HepG2 (cell line): ENCODE data around the gene ZNF345. TPM values are rescaled to one million over a fixed set of nuclear protein-coding genes. Genes with fewer than 3 reads are reported as not detected.

Experiments
- ATAC-seq: fragments of 200-7000 bp; cut with Tn5 transposase; 3 replicates; pipeline ENCODE4 v1.9.1; 2020; ENCODE audit warnings: mild to moderate bottlenecking, moderate library complexity
- BruUV-seq: library from RNA; stranded (reverse); fragments of 400-500 nt; replicated peaks from 2 replicates; lab custom pipeline; 2021; lab: Mats Ljungman, UMichigan
- CTCF ChIA-PET: fragments of 300-600 bp; formaldehyde crosslinking; extraction: SDS; loops from one replicate; lab custom pipeline; 2021; ENCODE audit warnings: low total read pairs, inconsistent platforms, low intra/inter-chr PET ratio; lab: Yijun Ruan, JAX
- POLR2A ChIA-PET: fragments of 350-600 bp; sonication (Branson Sonifier 250); formaldehyde crosslinking; loops from one replicate; lab custom pipeline; 2020; ENCODE audit warnings: antibody characterized with exemption, inconsistent platforms; lab: Yijun Ruan, JAX
- DNase-seq: peaks from one replicate; pipeline ENCODE4 v3.0.0-alpha.2; 2015; ENCODE audit warnings: low spot score
- FAIRE-seq: peaks from 3 replicates; lab custom pipeline; 2011; peaks lifted over from hg19 to GRCh38; lab: Jason Lieb, UNC
- H2AFZ ChIP-seq: one replicate; pipeline ENCODE4 v1.6.1; 2011; ENCODE audit warnings: low read length, inconsistent platforms
- H3K27ac ChIP-seq: fragments of 300-600 bp; 3 replicates; pipeline ENCODE4 v1.8.0; 2011; ENCODE audit warnings: mixed run types, mild to moderate bottlenecking, mixed read lengths, low read length, inconsistent platforms; ENCODE audit not compliant: insufficient read depth; ENCODE audit errors: extremely low read length
- H3K27me3 ChIP-seq, 2 experiments: fragments of 200-600 bp in 1 of 2; 2 replicates in 1 of 2; 3 replicates in 1 of 2; pipeline versions ENCODE4 v1.6.0 to v1.8.0; 2011; ENCODE audit warnings: low read length in 2 of 2, mild to moderate bottlenecking in 2 of 2, moderate library complexity in 2 of 2, inconsistent platforms in 1 of 2; ENCODE audit not compliant: insufficient read depth in 2 of 2, control insufficient read depth in 1 of 2
- H3K36me3 ChIP-seq, 2 experiments: fragments of 200-600 bp in 1 of 2; replicated peaks in 1 of 2; 2 replicates in 1 of 2; 3 replicates in 1 of 2; pipeline versions ENCODE4 v1.5.1 to v1.8.0; 2011; ENCODE audit warnings: low read length in 2 of 2, inconsistent platforms in 1 of 2; ENCODE audit not compliant: insufficient read depth in 2 of 2, control insufficient read depth in 1 of 2
- H3K4me1 ChIP-seq: 2 replicates; pipeline ENCODE4 v1.5.1; 2012; ENCODE audit warnings: low read length, inconsistent platforms; ENCODE audit not compliant: insufficient read depth
- H3K4me2 ChIP-seq: 2 replicates; pipeline ENCODE4 v1.6.0; 2011; ENCODE audit warnings: low read depth, low read length, inconsistent platforms
- H3K4me3 ChIP-seq, 3 experiments: fragments of 200-600 bp in 1 of 3; sonication (generic), shearing (Covaris generic) in 1 of 3; replicated peaks in 1 of 3; 2 replicates each; pipeline ENCODE4 v1.5.1; 2011 to 2016; ENCODE audit warnings: low read length in 3 of 3, inconsistent platforms in 2 of 3, low read depth in 2 of 3, mild to moderate bottlenecking in 2 of 3, control low read depth in 1 of 3, mixed read lengths in 1 of 3; ENCODE audit not compliant: insufficient read depth in 1 of 3
- H3K79me2 ChIP-seq: one replicate; pipeline ENCODE4 v1.6.1; 2011; ENCODE audit warnings: low read length, inconsistent platforms; ENCODE audit not compliant: insufficient read depth
- H3K9ac ChIP-seq: 2 replicates; pipeline ENCODE4 v1.6.0; 2011; ENCODE audit warnings: mild to moderate bottlenecking, low read depth, low read length, inconsistent platforms; ENCODE audit not compliant: insufficient read depth
- H3K9me3 ChIP-seq: 2 replicates; pipeline ENCODE4 v1.5.1; 2012; ENCODE audit warnings: mild to moderate bottlenecking, low read length
- H4K20me1 ChIP-seq: 2 replicates; pipeline ENCODE4 v1.6.0; 2011; ENCODE audit warnings: inconsistent platforms, mild to moderate bottlenecking, low read length, moderate library complexity; ENCODE audit not compliant: insufficient read depth
- FOXA3 ChIP-seq: IDR thresholded peaks from 2 replicates; pipeline ENCODE4 v1.6.1; 2016; ENCODE audit warnings: missing genetic modification reagents, missing compliant biosample characterization
- KLF15 ChIP-seq: sonication (generic); formaldehyde crosslinking; IDR thresholded peaks from 2 replicates; pipeline ENCODE4 v1.8.1; 2023; ENCODE audit warnings: borderline replicate concordance, mild to moderate bottlenecking, inconsistent platforms, missing genetic modification reagents, mixed read lengths
- SIX1 ChIP-seq: sonication (generic); formaldehyde crosslinking; IDR thresholded peaks from 2 replicates; pipeline ENCODE4 v1.4.0; 2020; ENCODE audit warnings: missing genetic modification reagents, borderline replicate concordance
- ZNF274 ChIP-seq: sonication (generic); formaldehyde crosslinking; IDR thresholded peaks from 2 replicates; pipeline ENCODE4 v1.5.1; 2020; ENCODE audit warnings: mild to moderate bottlenecking, missing genetic modification reagents
- ZNF761 ChIP-seq: sonication (generic); formaldehyde crosslinking; conservative IDR thresholded peaks from 2 replicates; pipeline ENCODE4 v1.4.0; 2020; ENCODE audit warnings: mild to moderate bottlenecking, missing genetic modification reagents
- WGBS: methylation state at CpG from one replicate; pipeline ENCODE4 v1.1.6; 2017; ENCODE audit warnings: low lambda C conversion rate; 5-methylcytosine and 5-hydroxymethylcytosine counted together
- in situ Hi-C: cut with HindIII; loops from 2 replicates; pipeline ENCODE4 v1.10.0; 2017; ENCODE audit warnings: low pct_unique_long_range_greater_than_20kb; ENCODE audit not compliant: extremely low pct_ligation_motif_present
- intact Hi-C: fragments of 100-400 bp; cut with micrococcal nuclease; formaldehyde crosslinking; loops from one replicate; pipeline ENCODE4 v1.10.0; 2022; ENCODE audit not compliant: unreplicated experiment
- polyA plus RNA-seq, 8 experiments: library from polyadenylated mRNA; depleted of rRNA in 3 of 8; stranded (reverse) in 7 of 8; unstranded in 1 of 8; fragments of >200 nt; fragmentation: Illumina TruSeq in 4 of 8; extraction: Trizol in 4 of 8; gene quantifications; 2 replicates each; pipeline versions ENCODE4 v1.2.1 to v1.2.3, GENCODE V29; 2011 to 2016; ENCODE audit warnings: low read depth in 4 of 8, missing spikeins in 1 of 8, mixed read lengths in 1 of 8; ENCODE audit not compliant: insufficient read depth in 1 of 8
- total RNA-seq, 5 experiments: library from RNA; depleted of rRNA; stranded (reverse); fragments of >200 nt; fragmentation: Illumina TruSeq; extraction: Trizol; gene quantifications; 2 replicates each; pipeline ENCODE4 v1.2.3, GENCODE V29; 2016; ENCODE audit warnings: low read depth in 1 of 5
- TF ChIP-seq, protein P1 (sequence below): sonication (generic); formaldehyde crosslinking; IDR thresholded peaks from 2 replicates; pipeline ENCODE4 v1.5.0; 2020; ENCODE audit warnings: mild to moderate bottlenecking, missing genetic modification reagents

The ZNF345 gene
- total and polyA plus RNA-seq, 2 of the 13 experiments (the other 11 are each of a cell fraction or from before 2014, with no cell fraction given), result 2.6 to 2.9 TPM

DNA sequence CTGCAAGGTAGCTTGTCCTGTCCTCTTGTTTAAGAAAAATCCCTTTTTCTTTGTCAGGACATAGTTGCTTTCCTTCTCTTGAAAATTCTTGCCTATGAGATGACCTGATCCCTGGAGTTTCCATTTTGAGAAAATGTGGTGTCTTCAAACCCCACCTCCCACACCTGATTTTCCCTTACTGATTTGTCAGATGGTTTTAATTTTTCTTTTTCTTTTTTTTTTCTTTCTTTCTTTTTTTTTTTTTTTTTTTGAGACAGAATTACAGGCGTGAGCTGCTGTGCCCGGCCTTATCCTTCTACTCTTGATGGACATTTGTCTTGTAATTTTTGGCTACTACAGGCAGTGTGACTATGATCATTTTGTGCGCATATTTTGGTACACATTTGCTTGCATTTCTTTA is 1.2 kb downstream of the ZNF345 start (continued):
- TF ChIP-seq, protein P1, sequence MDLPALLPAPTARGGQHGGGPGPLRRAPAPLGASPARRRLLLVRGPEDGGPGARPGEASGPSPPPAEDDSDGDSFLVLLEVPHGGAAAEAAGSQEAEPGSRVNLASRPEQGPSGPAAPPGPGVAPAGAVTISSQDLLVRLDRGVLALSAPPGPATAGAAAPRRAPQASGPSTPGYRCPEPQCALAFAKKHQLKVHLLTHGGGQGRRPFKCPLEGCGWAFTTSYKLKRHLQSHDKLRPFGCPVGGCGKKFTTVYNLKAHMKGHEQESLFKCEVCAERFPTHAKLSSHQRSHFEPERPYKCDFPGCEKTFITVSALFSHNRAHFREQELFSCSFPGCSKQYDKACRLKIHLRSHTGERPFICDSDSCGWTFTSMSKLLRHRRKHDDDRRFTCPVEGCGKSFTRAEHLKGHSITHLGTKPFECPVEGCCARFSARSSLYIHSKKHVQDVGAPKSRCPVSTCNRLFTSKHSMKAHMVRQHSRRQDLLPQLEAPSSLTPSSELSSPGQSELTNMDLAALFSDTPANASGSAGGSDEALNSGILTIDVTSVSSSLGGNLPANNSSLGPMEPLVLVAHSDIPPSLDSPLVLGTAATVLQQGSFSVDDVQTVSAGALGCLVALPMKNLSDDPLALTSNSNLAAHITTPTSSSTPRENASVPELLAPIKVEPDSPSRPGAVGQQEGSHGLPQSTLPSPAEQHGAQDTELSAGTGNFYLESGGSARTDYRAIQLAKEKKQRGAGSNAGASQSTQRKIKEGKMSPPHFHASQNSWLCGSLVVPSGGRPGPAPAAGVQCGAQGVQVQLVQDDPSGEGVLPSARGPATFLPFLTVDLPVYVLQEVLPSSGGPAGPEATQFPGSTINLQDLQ (CRISPR knock-in tag), result no peak
- TF ChIP-seq KLF15 (CRISPR knock-in tag) (no peak), SIX1 (CRISPR knock-in tag) (no peak)

DNA sequence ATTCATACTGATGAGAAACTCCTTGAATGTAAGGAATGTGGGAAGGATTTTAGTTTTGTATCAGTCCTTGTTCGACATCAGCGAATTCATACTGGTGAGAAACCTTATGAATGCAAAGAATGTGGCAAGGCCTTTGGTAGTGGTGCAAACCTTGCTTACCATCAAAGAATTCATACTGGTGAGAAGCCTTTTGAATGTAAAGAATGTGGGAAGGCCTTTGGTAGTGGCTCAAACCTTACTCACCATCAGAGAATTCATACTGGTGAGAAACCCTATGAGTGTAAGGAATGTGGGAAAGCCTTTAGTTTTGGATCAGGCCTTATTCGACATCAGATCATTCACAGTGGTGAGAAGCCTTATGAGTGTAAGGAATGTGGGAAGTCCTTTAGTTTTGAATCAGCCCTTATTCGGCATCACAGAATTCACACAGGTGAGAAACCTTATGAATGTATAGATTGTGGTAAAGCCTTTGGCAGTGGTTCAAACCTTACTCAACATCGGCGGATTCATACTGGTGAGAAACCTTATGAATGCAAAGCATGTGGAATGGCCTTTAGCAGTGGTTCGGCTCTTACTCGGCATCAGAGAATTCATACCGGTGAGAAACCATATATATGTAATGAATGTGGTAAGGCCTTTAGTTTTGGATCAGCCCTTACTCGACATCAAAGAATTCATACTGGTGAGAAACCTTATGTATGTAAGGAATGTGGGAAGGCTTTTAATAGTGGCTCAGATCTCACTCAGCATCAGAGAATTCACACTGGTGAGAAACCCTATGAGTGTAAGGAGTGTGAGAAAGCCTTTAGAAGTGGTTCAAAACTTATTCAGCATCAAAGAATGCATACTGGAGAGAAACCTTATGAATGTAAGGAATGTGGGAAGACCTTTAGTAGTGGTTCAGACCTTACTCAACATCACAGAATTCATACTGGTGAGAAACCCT is 26.6 kb downstream of the ZNF345 start:
- intact Hi-C loops, result no loop called here
- peaks cover 93% of the 10 kb centered on the region for H3K9me3 ChIP-seq
- no peak overlapping the region for H3K27ac ChIP-seq
- TF ChIP-seq FOXA3, result no peak
- TF ChIP-seq ZNF761 (CRISPR knock-in tag), result no peak
- TF ChIP-seq ZNF274, result peak; percentile 93
- TF ChIP-seq, all 625 proteins: peak for 1
- 94% methylated on average over 10 of the region's 10 CpGs for WGBS
- Histone ChIP-seq H3K4me2 (no peak overlapping the region), H2AFZ (no peak overlapping the region), H3K9ac (no peak overlapping the region), H4K20me1 (no peaks in the 10 kb centered on the region), H3K36me3 (peaks cover 3 to 9% of the 10 kb centered on the region in 2 experiments; a peak in 3 of 5 replicates), H3K79me2 (no peaks in the 10 kb centered on the region), H3K4me3 (no peak overlapping the region), H3K27me3 (no peaks in the 10 kb centered on the region), H3K4me1 (no peaks in the 10 kb centered on the region)
- BruUV-seq, result no TSS peak
- POLR2A ChIA-PET, result no interaction called here
- DNase-seq (no peak), ATAC-seq (no peak), FAIRE-seq (no peak)
- in situ Hi-C loops, result no loop called here
- CTCF ChIA-PET, result no interaction called here
